ENCODE measurements around the gene CEP112.

- no peak for TF ChIP-seq TAF1 (IDR thresholded peaks at IDR 0.05; ENCODE audit: low read depth)
- TF ChIP-seq CTCF (IDR thresholded peaks at IDR 0.05; ENCODE audit: poor library complexity, severe bottlenecking), result no peak
- TF ChIP-seq EP300 (conservative IDR thresholded peaks at IDR 0.05; ENCODE audit: poor library complexity, severe bottlenecking), result no peak
Observed at GRCh38 chr17:65750166-65750565, 441.8 kb downstream of the CEP112 start.

Measured in neural cell (in vitro differentiated cells).